ENCODE measurements around the gene GPR52.
A peak's percentile ranks its signal among the peaks of the same experiment; 100 is the strongest.

Gene GPR52

DNA sequence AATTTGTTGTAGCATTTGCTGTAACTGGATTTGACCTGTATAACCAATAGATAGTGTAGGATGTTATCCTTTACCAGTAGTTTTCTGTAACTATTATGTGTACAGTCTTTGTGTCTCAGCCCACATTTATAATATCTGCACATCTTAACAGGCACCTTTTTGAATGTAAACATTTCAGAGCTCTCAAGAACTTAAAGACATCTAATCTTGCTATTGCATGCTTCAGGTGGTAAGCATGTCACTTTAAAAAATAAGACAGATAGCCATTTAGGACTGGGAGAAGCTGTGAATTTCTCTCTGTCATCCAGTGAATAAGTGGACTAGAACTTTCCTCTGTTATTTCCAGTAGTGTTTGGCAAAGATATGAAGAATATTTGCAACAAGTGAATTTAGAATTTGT, 22.6 kb upstream of the GPR52 start:
- Histone ChIP-seq H3K9me2 (replicated peaks; ENCODE audit: insufficient read depth, low read length) (no peaks in the 10 kb centered on the region), H3K4me2 (ENCODE audit: low read depth, low read length, poor library complexity, severe bottlenecking) (no peak overlapping the region), H3K9ac (ENCODE audit: low read length) (no peak overlapping the region), H3K79me2 (ENCODE audit: insufficient read depth, low read length) (peaks cover 6% of the 10 kb centered on the region; the same call in 1 of the 2 replicates), H3K27ac (ENCODE audit: low read depth, low read length) (no peak overlapping the region), H3K27me3 (ENCODE audit: low read length) (no peaks in the 10 kb centered on the region), H2AFZ (ENCODE audit: low read depth, low read length, severe bottlenecking) (no peak overlapping the region), H4K20me1 (ENCODE audit: low read depth, low read length) (no peaks in the 10 kb centered on the region), H3F3A (ENCODE audit: insufficient read depth) (0 out of 2 replicates have a peak, but pooled peaks cover 5% of the 10 kb centered on the region), H3K36me3 (ENCODE audit: low read length) (peaks cover 6% of the 10 kb centered on the region; the same call in 1 of the 2 replicates), H3K4me3 (ENCODE audit: insufficient read depth, low read length, poor library complexity, severe bottlenecking) (no peak overlapping the region), H3K9me3 (ENCODE audit: insufficient read depth, low read length) (no peaks in the 10 kb centered on the region)
- TF ChIP-seq, protein P1, sequence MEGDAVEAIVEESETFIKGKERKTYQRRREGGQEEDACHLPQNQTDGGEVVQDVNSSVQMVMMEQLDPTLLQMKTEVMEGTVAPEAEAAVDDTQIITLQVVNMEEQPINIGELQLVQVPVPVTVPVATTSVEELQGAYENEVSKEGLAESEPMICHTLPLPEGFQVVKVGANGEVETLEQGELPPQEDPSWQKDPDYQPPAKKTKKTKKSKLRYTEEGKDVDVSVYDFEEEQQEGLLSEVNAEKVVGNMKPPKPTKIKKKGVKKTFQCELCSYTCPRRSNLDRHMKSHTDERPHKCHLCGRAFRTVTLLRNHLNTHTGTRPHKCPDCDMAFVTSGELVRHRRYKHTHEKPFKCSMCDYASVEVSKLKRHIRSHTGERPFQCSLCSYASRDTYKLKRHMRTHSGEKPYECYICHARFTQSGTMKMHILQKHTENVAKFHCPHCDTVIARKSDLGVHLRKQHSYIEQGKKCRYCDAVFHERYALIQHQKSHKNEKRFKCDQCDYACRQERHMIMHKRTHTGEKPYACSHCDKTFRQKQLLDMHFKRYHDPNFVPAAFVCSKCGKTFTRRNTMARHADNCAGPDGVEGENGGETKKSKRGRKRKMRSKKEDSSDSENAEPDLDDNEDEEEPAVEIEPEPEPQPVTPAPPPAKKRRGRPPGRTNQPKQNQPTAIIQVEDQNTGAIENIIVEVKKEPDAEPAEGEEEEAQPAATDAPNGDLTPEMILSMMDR (IDR thresholded peaks at IDR 0.05; ENCODE audit: insufficient read depth, low read length, poor library complexity, severe bottlenecking): no peak
- TF ChIP-seq EZH2phosphoT487 (conservative IDR thresholded peaks at IDR 0.05; ENCODE audit: low read length): no peak

DNA sequence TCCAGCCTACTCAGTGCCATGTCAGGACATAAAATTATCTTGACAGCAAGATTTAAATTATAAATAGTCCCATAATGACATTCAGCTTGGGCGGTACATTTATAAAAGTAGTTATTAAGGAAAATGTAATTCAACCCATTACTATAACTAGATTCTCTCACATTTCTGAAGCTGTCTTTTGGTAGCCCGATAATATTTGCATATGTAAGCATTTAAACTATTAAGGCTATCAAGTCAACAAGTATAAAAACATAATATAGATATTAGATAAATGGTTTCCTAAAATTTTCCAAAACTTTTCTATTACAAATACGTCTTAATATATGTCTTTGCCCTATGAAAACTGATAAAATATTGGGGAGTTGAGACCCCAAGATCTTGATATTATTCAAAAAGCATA, 21.6 kb upstream of the GPR52 start:
- no peak for TF ChIP-seq EZH2phosphoT487 (conservative IDR thresholded peaks at IDR 0.05; ENCODE audit: low read length)
- TF ChIP-seq, protein P1 (IDR thresholded peaks at IDR 0.05; ENCODE audit: insufficient read depth, low read length, poor library complexity, severe bottlenecking): no peak
- Histone ChIP-seq H3K9ac (ENCODE audit: low read length) (no peak overlapping the region), H3F3A (ENCODE audit: insufficient read depth) (0 out of 2 replicates have a peak, but pooled peaks cover 5% of the 10 kb centered on the region), H4K20me1 (ENCODE audit: low read depth, low read length) (no peaks in the 10 kb centered on the region), H2AFZ (ENCODE audit: low read depth, low read length, severe bottlenecking) (no peak overlapping the region), H3K36me3 (ENCODE audit: low read length) (peaks cover 6% of the 10 kb centered on the region; the same call in 1 of the 2 replicates), H3K79me2 (ENCODE audit: insufficient read depth, low read length) (peaks cover 6% of the 10 kb centered on the region; the same call in 1 of the 2 replicates), H3K9me2 (replicated peaks; ENCODE audit: insufficient read depth, low read length) (no peaks in the 10 kb centered on the region), H3K27ac (ENCODE audit: low read depth, low read length) (no peak overlapping the region), H3K4me2 (ENCODE audit: low read depth, low read length, poor library complexity, severe bottlenecking) (peak overlapping the region; percentile 38), H3K4me3 (ENCODE audit: insufficient read depth, low read length, poor library complexity, severe bottlenecking) (no peak overlapping the region), H3K27me3 (ENCODE audit: low read length) (no peaks in the 10 kb centered on the region), H3K9me3 (ENCODE audit: insufficient read depth, low read length) (no peaks in the 10 kb centered on the region)

DNA sequence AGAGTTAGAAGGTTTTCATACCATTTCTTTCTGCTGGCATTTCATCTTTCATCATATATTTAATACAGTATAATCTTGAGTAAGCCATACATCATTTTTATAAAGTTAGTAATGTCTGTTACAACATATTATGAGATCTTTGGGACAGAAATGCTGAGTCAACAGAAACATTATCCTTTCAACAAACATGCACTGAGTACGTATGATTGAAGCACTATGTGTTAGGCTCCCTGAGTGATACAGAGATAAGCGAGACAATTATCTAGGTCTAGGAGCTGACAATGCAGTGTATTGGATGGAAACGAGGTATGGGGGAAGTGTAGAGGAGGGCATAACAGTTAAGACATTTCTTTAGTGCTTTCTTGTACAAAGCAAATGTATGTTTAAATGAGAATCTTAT, 19.7 kb upstream of the GPR52 start:
- no peak overlapping the region for H3K27ac ChIP-seq (ENCODE audit: low read depth, low read length)
- TF ChIP-seq, protein P1 (IDR thresholded peaks at IDR 0.05; ENCODE audit: insufficient read depth, low read length, poor library complexity, severe bottlenecking): no peak
- TF ChIP-seq EZH2phosphoT487 (conservative IDR thresholded peaks at IDR 0.05; ENCODE audit: low read length): no peak
- H4K20me1 ChIP-seq (ENCODE audit: low read depth, low read length): no peaks in the 10 kb centered on the region
- H3K79me2 ChIP-seq (ENCODE audit: insufficient read depth, low read length): peaks cover 6% of the 10 kb centered on the region; the same call in 1 of the 2 replicates
- no peaks in the 10 kb centered on the region for H3K27me3 ChIP-seq (ENCODE audit: low read length)
- peaks cover 10% of the 10 kb centered on the region; the same call in 1 of the 2 replicates for H3K36me3 ChIP-seq (ENCODE audit: low read length)
- no peaks in the 10 kb centered on the region for H3K9me2 ChIP-seq (replicated peaks; ENCODE audit: insufficient read depth, low read length)
- no peak overlapping the region for H3K4me2 ChIP-seq (ENCODE audit: low read depth, low read length, poor library complexity, severe bottlenecking)
- no peaks in the 10 kb centered on the region for H3K9me3 ChIP-seq (ENCODE audit: insufficient read depth, low read length)
- H2AFZ ChIP-seq (ENCODE audit: low read depth, low read length, severe bottlenecking): no peak overlapping the region
- 0 out of 2 replicates have a peak, but pooled peaks cover 5% of the 10 kb centered on the region for H3F3A ChIP-seq (ENCODE audit: insufficient read depth)
- no peak overlapping the region for H3K4me3 ChIP-seq (ENCODE audit: insufficient read depth, low read length, poor library complexity, severe bottlenecking)
- H3K9ac ChIP-seq (ENCODE audit: low read length): no peak overlapping the region
